Measurements from ENCODE around the gene SHROOM3.
"Not testable (repeated sequence)": the region's sequence is repeated elsewhere in the genome, so short reads cannot be mapped to it uniquely, and the experiment has no call there.

Gene SHROOM3

DNA sequence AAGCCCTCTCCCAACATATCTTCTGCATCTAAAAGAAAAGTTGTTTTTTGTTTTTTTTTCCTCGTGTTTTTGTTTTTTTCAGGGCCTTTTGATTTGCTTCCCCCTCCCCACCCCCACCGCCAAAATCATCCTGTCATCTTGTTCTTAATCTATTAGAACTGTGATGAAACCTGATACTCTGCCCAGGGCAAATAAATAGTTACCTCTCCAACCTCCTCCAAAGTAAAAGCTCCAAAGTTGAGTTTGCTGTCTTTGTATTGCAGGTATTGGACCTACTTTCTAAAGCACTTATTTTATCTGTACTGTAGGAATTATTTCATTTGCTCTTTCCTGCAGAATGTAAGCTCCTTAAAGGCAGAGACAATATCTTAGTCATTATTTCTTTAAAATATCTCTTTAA is 290.0 kb downstream of the SHROOM3 start:
- no peak for TF ChIP-seq ZFP3 (CRISPR knock-in tag; IDR thresholded peaks at IDR 0.05)
- TF ChIP-seq, protein P1, sequence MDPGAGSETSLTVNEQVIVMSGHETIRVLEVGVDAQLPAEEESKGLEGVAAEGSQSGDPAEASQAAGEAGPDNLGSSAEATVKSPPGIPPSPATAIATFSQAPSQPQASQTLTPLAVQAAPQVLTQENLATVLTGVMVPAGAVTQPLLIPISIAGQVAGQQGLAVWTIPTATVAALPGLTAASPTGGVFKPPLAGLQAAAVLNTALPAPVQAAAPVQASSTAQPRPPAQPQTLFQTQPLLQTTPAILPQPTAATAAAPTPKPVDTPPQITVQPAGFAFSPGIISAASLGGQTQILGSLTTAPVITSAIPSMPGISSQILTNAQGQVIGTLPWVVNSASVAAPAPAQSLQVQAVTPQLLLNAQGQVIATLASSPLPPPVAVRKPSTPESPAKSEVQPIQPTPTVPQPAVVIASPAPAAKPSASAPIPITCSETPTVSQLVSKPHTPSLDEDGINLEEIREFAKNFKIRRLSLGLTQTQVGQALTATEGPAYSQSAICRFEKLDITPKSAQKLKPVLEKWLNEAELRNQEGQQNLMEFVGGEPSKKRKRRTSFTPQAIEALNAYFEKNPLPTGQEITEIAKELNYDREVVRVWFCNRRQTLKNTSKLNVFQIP (CRISPR knock-in tag; IDR thresholded peaks at IDR 0.05; ENCODE audit: borderline replicate concordance, low read depth), result no peak
- TF ChIP-seq TCF4 (CRISPR knock-in tag; IDR thresholded peaks at IDR 0.05; ENCODE audit: borderline replicate concordance), result no peak
- TF ChIP-seq, protein P2, sequence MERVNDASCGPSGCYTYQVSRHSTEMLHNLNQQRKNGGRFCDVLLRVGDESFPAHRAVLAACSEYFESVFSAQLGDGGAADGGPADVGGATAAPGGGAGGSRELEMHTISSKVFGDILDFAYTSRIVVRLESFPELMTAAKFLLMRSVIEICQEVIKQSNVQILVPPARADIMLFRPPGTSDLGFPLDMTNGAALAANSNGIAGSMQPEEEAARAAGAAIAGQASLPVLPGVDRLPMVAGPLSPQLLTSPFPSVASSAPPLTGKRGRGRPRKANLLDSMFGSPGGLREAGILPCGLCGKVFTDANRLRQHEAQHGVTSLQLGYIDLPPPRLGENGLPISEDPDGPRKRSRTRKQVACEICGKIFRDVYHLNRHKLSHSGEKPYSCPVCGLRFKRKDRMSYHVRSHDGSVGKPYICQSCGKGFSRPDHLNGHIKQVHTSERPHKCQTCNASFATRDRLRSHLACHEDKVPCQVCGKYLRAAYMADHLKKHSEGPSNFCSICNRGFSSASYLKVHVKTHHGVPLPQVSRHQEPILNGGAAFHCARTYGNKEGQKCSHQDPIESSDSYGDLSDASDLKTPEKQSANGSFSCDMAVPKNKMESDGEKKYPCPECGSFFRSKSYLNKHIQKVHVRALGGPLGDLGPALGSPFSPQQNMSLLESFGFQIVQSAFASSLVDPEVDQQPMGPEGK (CRISPR knock-in tag; IDR thresholded peaks at IDR 0.05; ENCODE audit: borderline replicate concordance), result no peak
- no peak for TF ChIP-seq SNAI2 (CRISPR knock-in tag; IDR thresholded peaks at IDR 0.05)
- TF ChIP-seq ZFP30 (CRISPR knock-in tag; IDR thresholded peaks at IDR 0.05), result no peak
- TF ChIP-seq RARB (CRISPR knock-in tag; IDR thresholded peaks at IDR 0.05), result no peak
- TF ChIP-seq, protein P3, sequence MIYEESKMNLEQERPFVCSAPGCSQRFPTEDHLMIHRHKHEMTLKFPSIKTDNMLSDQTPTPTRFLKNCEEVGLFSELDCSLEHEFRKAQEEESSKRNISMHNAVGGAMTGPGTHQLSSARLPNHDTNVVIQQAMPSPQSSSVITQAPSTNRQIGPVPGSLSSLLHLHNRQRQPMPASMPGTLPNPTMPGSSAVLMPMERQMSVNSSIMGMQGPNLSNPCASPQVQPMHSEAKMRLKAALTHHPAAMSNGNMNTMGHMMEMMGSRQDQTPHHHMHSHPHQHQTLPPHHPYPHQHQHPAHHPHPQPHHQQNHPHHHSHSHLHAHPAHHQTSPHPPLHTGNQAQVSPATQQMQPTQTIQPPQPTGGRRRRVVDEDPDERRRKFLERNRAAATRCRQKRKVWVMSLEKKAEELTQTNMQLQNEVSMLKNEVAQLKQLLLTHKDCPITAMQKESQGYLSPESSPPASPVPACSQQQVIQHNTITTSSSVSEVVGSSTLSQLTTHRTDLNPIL (CRISPR knock-in tag; IDR thresholded peaks at IDR 0.05; ENCODE audit: low read depth), result no peak
- ATAC-seq, result no peak

DNA sequence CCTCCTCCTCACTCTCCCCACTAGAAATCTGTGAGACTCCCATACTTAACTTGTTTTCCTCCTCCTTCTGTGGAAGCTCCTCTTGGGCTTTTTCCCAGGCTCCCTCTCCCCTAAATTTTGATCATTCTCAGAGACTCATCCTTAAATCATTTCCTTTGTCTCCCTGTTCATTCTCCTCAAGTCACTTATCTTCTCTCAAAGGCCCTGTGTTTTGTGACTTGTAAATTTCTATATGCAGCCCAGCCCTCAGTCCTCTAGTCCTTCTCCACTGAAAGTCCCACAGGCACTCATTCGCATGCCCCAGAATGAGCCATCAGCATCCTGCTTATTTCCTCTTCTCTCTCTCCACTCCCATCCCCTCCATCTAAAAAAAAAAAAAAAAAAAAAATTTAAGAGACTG is 291.1 kb downstream of the SHROOM3 start:
- ATAC-seq, result peak; percentile 18; the same call in 1 of the 3 replicates
- TF ChIP-seq ESRRG (CRISPR knock-in tag; IDR thresholded peaks at IDR 0.05) (no peak), SNAI2 (CRISPR knock-in tag; IDR thresholded peaks at IDR 0.05) (no peak), TCF4 (CRISPR knock-in tag; IDR thresholded peaks at IDR 0.05; ENCODE audit: borderline replicate concordance) (no peak), PPARA (CRISPR knock-in tag; IDR thresholded peaks at IDR 0.05; ENCODE audit: borderline replicate concordance) (no peak)

DNA sequence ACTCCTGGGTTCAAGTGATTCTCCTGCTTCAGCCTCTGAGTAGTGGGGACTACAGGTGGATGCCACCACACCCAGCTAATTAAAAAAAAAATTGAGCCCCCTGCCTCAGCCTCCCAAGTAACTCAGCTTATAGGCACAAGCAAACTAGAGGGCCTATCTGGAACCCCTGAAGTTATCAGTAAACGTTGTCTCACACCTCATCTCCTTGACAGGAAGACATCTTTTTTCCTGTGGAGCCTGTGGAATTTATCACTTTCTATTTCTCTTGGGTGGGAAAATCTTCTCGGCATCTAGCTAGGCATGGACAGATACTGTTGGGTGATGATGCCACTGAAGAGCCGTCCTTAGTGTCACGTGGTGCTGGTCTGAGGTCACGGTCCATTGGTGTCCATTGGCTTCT is 291.6 kb downstream of the SHROOM3 start:
- TF ChIP-seq, protein P3 (CRISPR knock-in tag; IDR thresholded peaks at IDR 0.05; ENCODE audit: low read depth), result no peak
- TF ChIP-seq ARNTL (CRISPR knock-in tag; IDR thresholded peaks at IDR 0.05; ENCODE audit: borderline replicate concordance, low read depth) (no peak), ZNF70 (CRISPR knock-in tag; IDR thresholded peaks at IDR 0.05) (no peak)
- no peak for ATAC-seq

DNA sequence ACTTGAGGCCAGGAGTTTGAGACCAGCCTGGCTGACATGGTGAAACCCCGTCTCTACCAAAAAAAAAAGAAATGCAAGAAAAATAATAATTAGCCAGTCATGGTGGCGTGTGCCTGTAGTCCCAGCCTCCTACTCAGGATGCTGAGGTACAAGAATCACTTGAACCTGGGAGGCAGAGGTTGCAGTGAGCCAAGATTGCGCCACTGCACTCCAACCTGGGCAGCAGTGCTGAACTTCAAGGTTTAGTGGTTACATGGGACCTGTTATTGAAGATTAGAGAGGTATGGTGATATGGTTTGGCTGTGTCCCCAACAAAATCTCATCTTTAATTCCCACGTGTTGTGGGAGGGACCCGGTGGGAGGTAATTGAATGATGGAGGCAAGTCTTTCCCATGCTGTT is 292.9 kb downstream of the SHROOM3 start:
- ATAC-seq, result not testable (repeated sequence)

DNA sequence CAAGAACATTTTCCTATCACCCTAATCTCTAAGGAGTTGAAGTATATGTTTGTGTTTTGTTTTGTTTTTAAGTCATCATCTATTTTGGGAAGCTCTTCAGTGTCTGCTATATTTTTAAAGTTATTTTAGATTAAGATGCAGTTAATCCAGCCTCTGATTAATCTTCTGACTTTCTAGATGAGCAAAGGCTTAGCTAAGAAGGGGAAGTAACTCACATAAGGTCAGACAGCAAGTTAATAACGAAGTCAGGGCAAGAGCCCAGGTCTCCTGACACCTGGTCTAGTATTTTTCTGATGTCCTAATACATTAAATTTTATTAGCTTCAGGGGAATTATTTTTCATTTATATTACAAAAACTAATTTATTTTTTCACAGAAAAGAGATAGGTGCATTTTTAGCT is 294.4 kb downstream of the SHROOM3 start:
- TF ChIP-seq, protein P4, sequence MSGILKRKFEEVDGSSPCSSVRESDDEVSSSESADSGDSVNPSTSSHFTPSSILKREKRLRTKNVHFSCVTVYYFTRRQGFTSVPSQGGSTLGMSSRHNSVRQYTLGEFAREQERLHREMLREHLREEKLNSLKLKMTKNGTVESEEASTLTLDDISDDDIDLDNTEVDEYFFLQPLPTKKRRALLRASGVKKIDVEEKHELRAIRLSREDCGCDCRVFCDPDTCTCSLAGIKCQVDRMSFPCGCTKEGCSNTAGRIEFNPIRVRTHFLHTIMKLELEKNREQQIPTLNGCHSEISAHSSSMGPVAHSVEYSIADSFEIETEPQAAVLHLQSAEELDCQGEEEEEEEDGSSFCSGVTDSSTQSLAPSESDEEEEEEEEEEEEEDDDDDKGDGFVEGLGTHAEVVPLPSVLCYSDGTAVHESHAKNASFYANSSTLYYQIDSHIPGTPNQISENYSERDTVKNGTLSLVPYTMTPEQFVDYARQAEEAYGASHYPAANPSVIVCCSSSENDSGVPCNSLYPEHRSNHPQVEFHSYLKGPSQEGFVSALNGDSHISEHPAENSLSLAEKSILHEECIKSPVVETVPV (CRISPR knock-in tag; IDR thresholded peaks at IDR 0.05), result no peak
- no peak for TF ChIP-seq PPARA (CRISPR knock-in tag; IDR thresholded peaks at IDR 0.05; ENCODE audit: borderline replicate concordance)
- TF ChIP-seq, protein P5, sequence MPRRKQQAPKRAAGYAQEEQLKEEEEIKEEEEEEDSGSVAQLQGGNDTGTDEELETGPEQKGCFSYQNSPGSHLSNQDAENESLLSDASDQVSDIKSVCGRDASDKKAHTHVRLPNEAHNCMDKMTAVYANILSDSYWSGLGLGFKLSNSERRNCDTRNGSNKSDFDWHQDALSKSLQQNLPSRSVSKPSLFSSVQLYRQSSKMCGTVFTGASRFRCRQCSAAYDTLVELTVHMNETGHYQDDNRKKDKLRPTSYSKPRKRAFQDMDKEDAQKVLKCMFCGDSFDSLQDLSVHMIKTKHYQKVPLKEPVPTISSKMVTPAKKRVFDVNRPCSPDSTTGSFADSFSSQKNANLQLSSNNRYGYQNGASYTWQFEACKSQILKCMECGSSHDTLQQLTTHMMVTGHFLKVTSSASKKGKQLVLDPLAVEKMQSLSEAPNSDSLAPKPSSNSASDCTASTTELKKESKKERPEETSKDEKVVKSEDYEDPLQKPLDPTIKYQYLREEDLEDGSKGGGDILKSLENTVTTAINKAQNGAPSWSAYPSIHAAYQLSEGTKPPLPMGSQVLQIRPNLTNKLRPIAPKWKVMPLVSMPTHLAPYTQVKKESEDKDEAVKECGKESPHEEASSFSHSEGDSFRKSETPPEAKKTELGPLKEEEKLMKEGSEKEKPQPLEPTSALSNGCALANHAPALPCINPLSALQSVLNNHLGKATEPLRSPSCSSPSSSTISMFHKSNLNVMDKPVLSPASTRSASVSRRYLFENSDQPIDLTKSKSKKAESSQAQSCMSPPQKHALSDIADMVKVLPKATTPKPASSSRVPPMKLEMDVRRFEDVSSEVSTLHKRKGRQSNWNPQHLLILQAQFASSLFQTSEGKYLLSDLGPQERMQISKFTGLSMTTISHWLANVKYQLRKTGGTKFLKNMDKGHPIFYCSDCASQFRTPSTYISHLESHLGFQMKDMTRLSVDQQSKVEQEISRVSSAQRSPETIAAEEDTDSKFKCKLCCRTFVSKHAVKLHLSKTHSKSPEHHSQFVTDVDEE (CRISPR knock-in tag; IDR thresholded peaks at IDR 0.05), result no peak
- TF ChIP-seq, protein P2 (CRISPR knock-in tag; IDR thresholded peaks at IDR 0.05; ENCODE audit: borderline replicate concordance), result no peak
- no peak for TF ChIP-seq OSR1 (CRISPR knock-in tag; IDR thresholded peaks at IDR 0.05)
- no peak for TF ChIP-seq ZNF70 (CRISPR knock-in tag; IDR thresholded peaks at IDR 0.05)
- no peak for TF ChIP-seq BACH2 (CRISPR knock-in tag; IDR thresholded peaks at IDR 0.05; ENCODE audit: borderline replicate concordance)
- TF ChIP-seq ZC3H10 (CRISPR knock-in tag; IDR thresholded peaks at IDR 0.05), result no peak
- no peak for TF ChIP-seq TOX (CRISPR knock-in tag; IDR thresholded peaks at IDR 0.05; ENCODE audit: borderline replicate concordance)
- no peak for TF ChIP-seq GLIS3 (CRISPR knock-in tag; IDR thresholded peaks at IDR 0.05)
- TF ChIP-seq ESRRG (CRISPR knock-in tag; IDR thresholded peaks at IDR 0.05), result no peak
- no peak for TF ChIP-seq ZNF565 (CRISPR knock-in tag; conservative IDR thresholded peaks at IDR 0.05; ENCODE audit: low read depth)
- no peak for TF ChIP-seq RARB (CRISPR knock-in tag; IDR thresholded peaks at IDR 0.05)
- TF ChIP-seq TCF4 (CRISPR knock-in tag; IDR thresholded peaks at IDR 0.05; ENCODE audit: borderline replicate concordance), result no peak
- no peak for TF ChIP-seq ZFP3 (CRISPR knock-in tag; IDR thresholded peaks at IDR 0.05)
- ATAC-seq, result no peak
